ENCODE measurements around the gene NHSL2.

The NHSL2 gene

DNA sequence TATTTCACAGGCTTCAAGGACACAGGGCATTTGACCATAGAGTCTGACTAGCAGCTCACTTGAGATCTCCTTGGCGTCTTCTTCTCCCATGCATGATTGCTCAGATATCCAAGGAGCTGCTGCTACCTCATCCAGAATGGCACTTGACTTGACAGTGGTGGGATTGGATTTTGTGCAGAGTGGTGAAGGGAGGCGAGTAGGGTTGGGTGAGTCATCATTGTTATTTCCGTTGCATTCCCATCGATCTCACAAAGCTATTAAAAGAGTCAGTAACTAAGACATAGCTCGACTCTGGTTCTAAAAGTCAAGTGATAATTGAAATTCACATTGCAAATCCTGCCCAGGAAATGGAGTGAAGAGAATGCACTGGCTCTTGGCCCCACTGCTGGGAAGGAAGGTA is 27.7 kb downstream of the NHSL2 start:
- TF ChIP-seq, protein P1, sequence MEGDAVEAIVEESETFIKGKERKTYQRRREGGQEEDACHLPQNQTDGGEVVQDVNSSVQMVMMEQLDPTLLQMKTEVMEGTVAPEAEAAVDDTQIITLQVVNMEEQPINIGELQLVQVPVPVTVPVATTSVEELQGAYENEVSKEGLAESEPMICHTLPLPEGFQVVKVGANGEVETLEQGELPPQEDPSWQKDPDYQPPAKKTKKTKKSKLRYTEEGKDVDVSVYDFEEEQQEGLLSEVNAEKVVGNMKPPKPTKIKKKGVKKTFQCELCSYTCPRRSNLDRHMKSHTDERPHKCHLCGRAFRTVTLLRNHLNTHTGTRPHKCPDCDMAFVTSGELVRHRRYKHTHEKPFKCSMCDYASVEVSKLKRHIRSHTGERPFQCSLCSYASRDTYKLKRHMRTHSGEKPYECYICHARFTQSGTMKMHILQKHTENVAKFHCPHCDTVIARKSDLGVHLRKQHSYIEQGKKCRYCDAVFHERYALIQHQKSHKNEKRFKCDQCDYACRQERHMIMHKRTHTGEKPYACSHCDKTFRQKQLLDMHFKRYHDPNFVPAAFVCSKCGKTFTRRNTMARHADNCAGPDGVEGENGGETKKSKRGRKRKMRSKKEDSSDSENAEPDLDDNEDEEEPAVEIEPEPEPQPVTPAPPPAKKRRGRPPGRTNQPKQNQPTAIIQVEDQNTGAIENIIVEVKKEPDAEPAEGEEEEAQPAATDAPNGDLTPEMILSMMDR (IDR thresholded peaks at IDR 0.05; ENCODE audit: control insufficient read depth, insufficient read depth, low read depth, low read length, missing control alignments) = no peak
- DNase-seq (ENCODE audit: low read depth) = no peak
- no peak overlapping the region for H3K4me3 ChIP-seq (ENCODE audit: control insufficient read depth, low read depth, low read length)

DNA sequence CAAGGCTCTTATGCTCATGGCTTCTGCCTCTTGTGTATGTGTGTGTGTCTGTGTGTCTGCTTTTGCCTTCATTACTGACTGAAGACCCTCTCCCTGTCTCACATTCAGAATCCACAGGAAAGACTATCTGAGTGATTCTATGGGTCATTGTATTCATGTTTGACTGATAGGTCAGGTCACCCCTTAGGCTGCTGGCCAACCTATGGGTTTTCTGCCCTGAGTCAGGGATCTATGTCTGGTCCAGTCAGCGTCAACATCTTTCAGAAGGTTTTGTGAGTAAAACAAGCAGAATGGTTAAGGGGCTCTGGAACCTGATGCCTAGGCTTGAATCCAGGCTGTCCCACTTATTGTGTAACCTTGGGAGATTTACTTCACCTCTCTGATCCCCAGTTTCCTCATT is 30.5 kb downstream of the NHSL2 start:
- no peak overlapping the region for H3K4me3 ChIP-seq (ENCODE audit: control insufficient read depth, low read depth, low read length)
- DNase-seq (ENCODE audit: low read depth) = no peak
- TF ChIP-seq, protein P1 (IDR thresholded peaks at IDR 0.05; ENCODE audit: control insufficient read depth, insufficient read depth, low read depth, low read length, missing control alignments) = no peak

DNA sequence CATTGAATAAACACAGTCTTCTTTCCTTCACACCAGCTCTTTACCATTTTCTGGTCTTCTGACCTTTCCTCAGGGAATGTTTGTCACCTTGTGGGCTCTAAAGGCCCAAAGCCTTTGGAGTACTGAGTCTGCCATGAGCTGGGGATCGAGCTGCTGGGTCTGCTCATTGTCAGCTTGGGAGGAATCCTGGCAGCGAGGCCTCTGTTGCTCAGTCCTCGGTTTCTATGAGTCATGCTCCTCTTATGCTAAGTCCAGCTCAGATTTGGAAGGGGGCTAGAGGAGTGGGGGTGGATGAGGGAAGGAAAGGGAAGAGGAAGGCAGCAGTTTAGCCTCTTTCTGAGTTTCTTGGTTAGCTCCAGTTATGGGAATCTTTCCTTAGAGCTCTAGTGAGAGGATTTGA is 31.1 kb downstream of the NHSL2 start:
- no peak for DNase-seq (ENCODE audit: low read depth)
- no peak overlapping the region for H3K4me3 ChIP-seq (ENCODE audit: control insufficient read depth, low read depth, low read length)
- TF ChIP-seq, protein P1 (IDR thresholded peaks at IDR 0.05; ENCODE audit: control insufficient read depth, insufficient read depth, low read depth, low read length, missing control alignments) = no peak

DNA sequence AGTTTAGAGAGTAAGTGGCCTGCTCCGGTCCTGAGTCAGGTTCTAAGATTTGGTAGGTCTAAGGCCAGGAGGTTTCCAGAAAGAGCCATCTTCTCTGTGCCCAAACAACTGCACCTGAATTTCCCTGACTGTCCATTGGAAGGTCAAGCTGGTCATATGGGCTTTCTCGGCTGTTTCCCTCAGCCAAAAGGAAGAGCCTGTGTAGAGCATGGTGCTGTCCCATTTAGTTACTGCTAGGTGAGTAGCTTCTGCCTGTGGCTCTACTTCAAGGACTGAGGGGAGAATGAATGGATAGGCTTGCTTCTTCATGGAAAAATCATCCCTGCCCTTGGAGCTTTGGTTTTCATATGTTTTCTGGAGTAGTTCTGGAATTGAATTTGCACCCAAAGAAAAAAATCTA is 33.7 kb downstream of the NHSL2 start:
- DNase-seq (ENCODE audit: low read depth) = no peak
- no peak overlapping the region for H3K4me3 ChIP-seq (ENCODE audit: control insufficient read depth, low read depth, low read length)
- TF ChIP-seq, protein P1 (IDR thresholded peaks at IDR 0.05; ENCODE audit: control insufficient read depth, insufficient read depth, low read depth, low read length, missing control alignments) = no peak

DNA sequence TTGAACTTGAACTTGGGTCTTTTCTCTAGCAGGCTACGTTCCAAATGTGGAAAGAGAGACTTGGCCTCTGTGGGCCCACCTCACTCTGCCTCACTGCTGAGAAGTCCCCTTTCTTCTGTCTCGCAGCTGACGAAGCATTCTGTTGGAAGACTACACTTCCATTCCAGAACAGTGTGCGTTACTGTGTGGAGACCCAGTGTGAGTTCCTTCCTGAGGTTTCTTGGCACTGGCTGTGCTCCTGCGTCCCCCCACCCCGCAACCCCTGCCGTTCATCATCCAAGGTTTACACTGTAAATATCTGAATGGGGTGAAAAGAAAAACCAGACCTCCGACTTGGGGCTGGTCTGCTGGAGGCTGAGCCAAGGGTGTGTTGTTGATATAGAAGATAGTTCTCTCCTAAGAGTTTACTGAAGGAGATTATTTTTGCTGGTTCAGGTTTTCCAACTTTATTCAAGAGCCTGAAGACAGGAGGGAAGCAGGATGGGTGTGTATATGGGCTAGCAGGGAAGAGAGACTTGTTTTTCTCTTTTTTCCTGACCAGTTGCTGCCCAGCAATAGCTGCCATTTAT is 34.7 kb downstream of the NHSL2 start:
- H3K4me3 ChIP-seq (ENCODE audit: control insufficient read depth, low read depth, low read length) = no peak overlapping the region
- TF ChIP-seq, protein P1 (IDR thresholded peaks at IDR 0.05; ENCODE audit: control insufficient read depth, insufficient read depth, low read depth, low read length, missing control alignments) = no peak
- DNase-seq (ENCODE audit: low read depth) = no peak

DNA sequence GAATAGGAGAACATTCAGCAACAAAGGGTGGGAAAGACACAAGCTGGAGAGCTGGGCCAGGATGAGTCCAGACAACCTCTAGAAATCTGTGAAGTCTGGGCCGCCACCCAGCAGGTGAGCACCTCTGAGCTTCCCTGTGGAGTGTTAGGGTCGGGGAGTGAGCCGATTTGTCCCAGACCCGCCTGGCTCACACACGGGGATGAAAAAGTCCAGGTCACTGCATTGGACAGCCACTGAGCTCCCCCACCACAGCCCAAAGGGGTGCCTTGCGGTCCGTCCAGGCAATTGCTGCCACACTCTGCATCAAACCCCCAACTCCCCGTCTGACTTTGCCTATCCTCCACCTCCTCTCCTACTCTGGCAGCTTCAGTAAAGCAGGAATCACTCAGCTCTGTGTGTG is 38.7 kb downstream of the NHSL2 start:
- no peak overlapping the region for H3K4me3 ChIP-seq (ENCODE audit: control insufficient read depth, low read depth, low read length)
- TF ChIP-seq, protein P1 (IDR thresholded peaks at IDR 0.05; ENCODE audit: control insufficient read depth, insufficient read depth, low read depth, low read length, missing control alignments) = no peak
- DNase-seq (ENCODE audit: low read depth) = no peak

All from AG09309 (cell line).